HEK293 (cell line): ENCODE measurements around the gene ITGA11.

Source experiments
- CTCF ChIA-PET: fragments of 350-600 bp; formaldehyde crosslinking; extraction: SDS; loops from one replicate; lab custom pipeline; 2021; ENCODE audit warnings: antibody characterized with exemption; lab: Yijun Ruan, JAX
- POLR2A ChIA-PET: fragments of 300-600 bp; formaldehyde crosslinking; extraction: SDS; loops from one replicate; lab custom pipeline; 2020; ENCODE audit warnings: antibody characterized with exemption, inconsistent platforms; lab: Yijun Ruan, JAX
- H3K27ac ChIP-seq: fragments of 200-500 bp; sonication (Bioruptor generic); 2 replicates; pipeline ENCODE4 v1.5.1; 2014; ENCODE audit warnings: low read depth, low read length, control low read depth, inconsistent platforms; ENCODE audit errors: extremely low read depth
- H3K36me3 ChIP-seq, 2 experiments: fragments of 200-500 bp in 1 of 2; sonication (Bioruptor generic) in 1 of 2; 1 replicate in 1 of 2; 2 replicates in 1 of 2; pipeline ENCODE4 v1.5.1; 2014 to 2017; ENCODE audit warnings: inconsistent platforms in 2 of 2, low read length in 2 of 2; ENCODE audit not compliant: control insufficient read depth in 2 of 2, insufficient read depth in 1 of 2
- H3K4me1 ChIP-seq: fragments of 200-500 bp; sonication (Bioruptor generic); 2 replicates; pipeline ENCODE4 v1.5.1; 2014; ENCODE audit warnings: mild to moderate bottlenecking, low read length, inconsistent platforms; ENCODE audit not compliant: control insufficient read depth, insufficient read depth
- H3K4me3 ChIP-seq: 2 replicates; pipeline ENCODE4 v1.5.1; 2011; ENCODE audit warnings: low read depth, mild to moderate bottlenecking, control low read depth, low read length, moderate library complexity
- H3K9me3 ChIP-seq: fragments of 200-500 bp; sonication (Bioruptor generic); 2 replicates; pipeline ENCODE4 v1.5.1; 2014; ENCODE audit warnings: low read depth, low read length, inconsistent platforms; ENCODE audit not compliant: control insufficient read depth, insufficient read depth
- CTCF ChIP-seq: fragments of 450-650 bp; formaldehyde crosslinking; IDR thresholded peaks from 2 replicates; pipeline ENCODE4 v1.5.1; 2016; ENCODE audit warnings: missing biosample characterization, missing genetic modification characterization
- GFI1B ChIP-seq: fragments of 450-650 bp; formaldehyde crosslinking; IDR thresholded peaks from 2 replicates; pipeline ENCODE4 v1.5.1; 2016; ENCODE audit warnings: missing biosample characterization, missing genetic modification characterization
- GLI2 ChIP-seq: fragments of 450-650 bp; formaldehyde crosslinking; IDR thresholded peaks from 2 replicates; pipeline ENCODE4; 2017; ENCODE audit warnings: missing biosample characterization, missing genetic modification characterization, low read depth, borderline replicate concordance
- KLF16 ChIP-seq: fragments of 450-650 bp; formaldehyde crosslinking; IDR thresholded peaks from 2 replicates; pipeline ENCODE4 v1.5.1; 2017; ENCODE audit warnings: missing biosample characterization, missing genetic modification characterization
- OVOL3 ChIP-seq: fragments of 450-650 bp; formaldehyde crosslinking; IDR thresholded peaks from 2 replicates; pipeline ENCODE4 v1.5.1; 2016; ENCODE audit warnings: missing biosample characterization, missing genetic modification characterization
- SALL2 ChIP-seq: fragments of 450-650 bp; formaldehyde crosslinking; IDR thresholded peaks from 2 replicates; pipeline ENCODE4 v1.5.0; 2017; ENCODE audit warnings: missing biosample characterization, mild to moderate bottlenecking, missing genetic modification characterization, borderline replicate concordance
- SP7 ChIP-seq: fragments of 450-650 bp; formaldehyde crosslinking; IDR thresholded peaks from 2 replicates; pipeline ENCODE4 v1.5.1; 2016; ENCODE audit warnings: missing biosample characterization, missing genetic modification characterization
- TRIM28 ChIP-seq: IDR thresholded peaks from 2 replicates; pipeline ENCODE4 v1.6.1; 2011; ENCODE audit warnings: low read length, control low read depth, borderline replicate concordance
- ZBTB1 ChIP-seq: fragments of 450-650 bp; formaldehyde crosslinking; IDR thresholded peaks from 2 replicates; pipeline ENCODE4 v1.5.1; 2016; ENCODE audit warnings: missing biosample characterization, missing genetic modification characterization
- ZBTB21 ChIP-seq: fragments of 450-650 bp; formaldehyde crosslinking; IDR thresholded peaks from 2 replicates; pipeline ENCODE4 v1.5.1; 2017; ENCODE audit warnings: missing biosample characterization, missing genetic modification characterization
- ZNF132 ChIP-seq: fragments of 450-650 bp; formaldehyde crosslinking; IDR thresholded peaks from 2 replicates; pipeline ENCODE4 v1.5.1; 2017; ENCODE audit warnings: missing biosample characterization, missing genetic modification characterization, borderline replicate concordance
- ZNF362 ChIP-seq: fragments of 450-650 bp; formaldehyde crosslinking; IDR thresholded peaks from 2 replicates; pipeline ENCODE4 v1.5.1; 2016; ENCODE audit warnings: missing biosample characterization, missing genetic modification characterization
- ZNF394 ChIP-seq: fragments of 450-650 bp; formaldehyde crosslinking; IDR thresholded peaks from 2 replicates; pipeline ENCODE4 v1.5.1; 2016; ENCODE audit warnings: missing biosample characterization, missing genetic modification characterization, mild to moderate bottlenecking, moderate library complexity, borderline replicate concordance
- ZNF529 ChIP-seq: fragments of 450-650 bp; formaldehyde crosslinking; IDR thresholded peaks from 2 replicates; pipeline ENCODE4 v1.5.1; 2017; ENCODE audit warnings: missing genetic modification characterization, missing biosample characterization; ENCODE audit not compliant: insufficient replicate concordance
- ZNF555 ChIP-seq: fragments of 450-650 bp; formaldehyde crosslinking; conservative IDR thresholded peaks from 2 replicates; pipeline ENCODE4 v1.5.1; 2017; ENCODE audit warnings: missing biosample characterization, mild to moderate bottlenecking, missing genetic modification characterization, inconsistent platforms
- ZNF621 ChIP-seq: fragments of 450-650 bp; formaldehyde crosslinking; IDR thresholded peaks from 2 replicates; pipeline ENCODE4 v1.5.1; 2017; ENCODE audit warnings: missing biosample characterization, missing genetic modification characterization
- ZNF626 ChIP-seq: fragments of 450-650 bp; sonication (Bioruptor Pico); formaldehyde crosslinking; IDR thresholded peaks from 2 replicates; pipeline ENCODE4 v1.5.1; 2018; ENCODE audit warnings: missing biosample characterization, missing genetic modification characterization, inconsistent platforms
- ZNF658 ChIP-seq: fragments of 450-650 bp; formaldehyde crosslinking; IDR thresholded peaks from 2 replicates; pipeline ENCODE4; 2016; ENCODE audit warnings: missing biosample characterization, missing genetic modification characterization
- ZNF76 ChIP-seq: fragments of 450-650 bp; formaldehyde crosslinking; IDR thresholded peaks from 2 replicates; pipeline ENCODE4; 2016; ENCODE audit warnings: low read depth, missing biosample characterization, missing genetic modification characterization, borderline replicate concordance
- ZNF768 ChIP-seq: fragments of 450-650 bp; formaldehyde crosslinking; IDR thresholded peaks from 2 replicates; pipeline ENCODE4 v1.5.1; 2018; ENCODE audit warnings: missing biosample characterization, mild to moderate bottlenecking, missing genetic modification characterization
- ZSCAN4 ChIP-seq: fragments of 450-650 bp; formaldehyde crosslinking; IDR thresholded peaks from 2 replicates; pipeline ENCODE4 v1.5.1; 2017; ENCODE audit warnings: missing biosample characterization, missing genetic modification characterization
- TF ChIP-seq, protein P1 (sequence below): fragments of 450-650 bp; formaldehyde crosslinking; conservative IDR thresholded peaks from 2 replicates; pipeline ENCODE4 v1.5.1; 2016; ENCODE audit warnings: low read depth, missing biosample characterization, missing genetic modification characterization

ITGA11 gene

GRCh38 chr15:68340726-68341671 is 91.0 kb downstream of the ITGA11 start:
- no peaks in the 10 kb centered on the region for H3K9me3 ChIP-seq
- ChIA-PET POLR2A (no interaction called here), CTCF (interaction anchor here (0.8 kb wide), 1 partner anchor 88 kb away, joined by 6 read pairs; no protein-coding TSS in a partner anchor)
- TF ChIP-seq ZNF768 (peak; percentile 82), TRIM28 (peak; percentile 54; the same call in 1 of the 2 replicates), ZNF555 (no peak), GFI1B (tag by site-specific recombination) (no peak), KLF16 (tag by site-specific recombination) (no peak), GLI2 (tag by site-specific recombination) (no peak), SP7 (tag by site-specific recombination) (no peak)
- H3K4me3 ChIP-seq: no peak overlapping the region
- no peak overlapping the region for H3K27ac ChIP-seq
- H3K36me3 ChIP-seq: no peaks in the 10 kb centered on the region
- H3K4me1 ChIP-seq: no peaks in the 10 kb centered on the region

DNA sequence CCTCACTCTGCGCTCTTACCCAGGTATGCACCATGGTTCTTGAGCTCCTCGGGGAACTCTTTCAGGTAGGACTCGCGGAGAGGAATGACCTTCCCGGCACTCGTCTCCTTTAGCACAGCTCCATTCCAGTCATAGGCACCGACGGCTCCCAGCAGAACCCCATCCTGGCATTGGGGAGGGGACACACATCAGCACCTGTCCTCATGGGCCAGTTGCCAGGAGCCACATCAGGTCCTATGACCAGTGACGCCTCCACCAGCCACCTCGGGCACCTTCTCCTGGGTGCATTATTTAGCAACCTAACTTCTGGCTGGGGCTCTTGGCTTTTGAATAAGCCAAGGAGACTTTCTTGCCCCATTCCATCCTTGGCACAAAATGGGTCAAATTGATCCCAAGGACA is 92.5 kb downstream of the ITGA11 start:
- Histone ChIP-seq H3K4me1 (no peaks in the 10 kb centered on the region), H3K36me3 (no peaks in the 10 kb centered on the region), H3K9me3 (no peaks in the 10 kb centered on the region), H3K4me3 (no peak overlapping the region), H3K27ac (no peak overlapping the region)
- POLR2A ChIA-PET: no interaction called here
- TF ChIP-seq ZNF658 (tag by site-specific recombination): no peak
- no peak for TF ChIP-seq ZNF621 (tag by site-specific recombination)
- no peak for TF ChIP-seq OVOL3
- TF ChIP-seq ZNF529 (tag by site-specific recombination): no peak
- TF ChIP-seq ZNF76: no peak
- no peak for TF ChIP-seq ZNF362
- TF ChIP-seq ZNF394: no peak
- no peak for TF ChIP-seq CTCF
- no peak for TF ChIP-seq ZBTB1 (tag by site-specific recombination)
- TF ChIP-seq SALL2: no peak
- TF ChIP-seq ZNF626 (tag by site-specific recombination): no peak
- no peak for TF ChIP-seq ZSCAN4
- TF ChIP-seq ZNF132 (tag by site-specific recombination): no peak
- TF ChIP-seq, protein P1, sequence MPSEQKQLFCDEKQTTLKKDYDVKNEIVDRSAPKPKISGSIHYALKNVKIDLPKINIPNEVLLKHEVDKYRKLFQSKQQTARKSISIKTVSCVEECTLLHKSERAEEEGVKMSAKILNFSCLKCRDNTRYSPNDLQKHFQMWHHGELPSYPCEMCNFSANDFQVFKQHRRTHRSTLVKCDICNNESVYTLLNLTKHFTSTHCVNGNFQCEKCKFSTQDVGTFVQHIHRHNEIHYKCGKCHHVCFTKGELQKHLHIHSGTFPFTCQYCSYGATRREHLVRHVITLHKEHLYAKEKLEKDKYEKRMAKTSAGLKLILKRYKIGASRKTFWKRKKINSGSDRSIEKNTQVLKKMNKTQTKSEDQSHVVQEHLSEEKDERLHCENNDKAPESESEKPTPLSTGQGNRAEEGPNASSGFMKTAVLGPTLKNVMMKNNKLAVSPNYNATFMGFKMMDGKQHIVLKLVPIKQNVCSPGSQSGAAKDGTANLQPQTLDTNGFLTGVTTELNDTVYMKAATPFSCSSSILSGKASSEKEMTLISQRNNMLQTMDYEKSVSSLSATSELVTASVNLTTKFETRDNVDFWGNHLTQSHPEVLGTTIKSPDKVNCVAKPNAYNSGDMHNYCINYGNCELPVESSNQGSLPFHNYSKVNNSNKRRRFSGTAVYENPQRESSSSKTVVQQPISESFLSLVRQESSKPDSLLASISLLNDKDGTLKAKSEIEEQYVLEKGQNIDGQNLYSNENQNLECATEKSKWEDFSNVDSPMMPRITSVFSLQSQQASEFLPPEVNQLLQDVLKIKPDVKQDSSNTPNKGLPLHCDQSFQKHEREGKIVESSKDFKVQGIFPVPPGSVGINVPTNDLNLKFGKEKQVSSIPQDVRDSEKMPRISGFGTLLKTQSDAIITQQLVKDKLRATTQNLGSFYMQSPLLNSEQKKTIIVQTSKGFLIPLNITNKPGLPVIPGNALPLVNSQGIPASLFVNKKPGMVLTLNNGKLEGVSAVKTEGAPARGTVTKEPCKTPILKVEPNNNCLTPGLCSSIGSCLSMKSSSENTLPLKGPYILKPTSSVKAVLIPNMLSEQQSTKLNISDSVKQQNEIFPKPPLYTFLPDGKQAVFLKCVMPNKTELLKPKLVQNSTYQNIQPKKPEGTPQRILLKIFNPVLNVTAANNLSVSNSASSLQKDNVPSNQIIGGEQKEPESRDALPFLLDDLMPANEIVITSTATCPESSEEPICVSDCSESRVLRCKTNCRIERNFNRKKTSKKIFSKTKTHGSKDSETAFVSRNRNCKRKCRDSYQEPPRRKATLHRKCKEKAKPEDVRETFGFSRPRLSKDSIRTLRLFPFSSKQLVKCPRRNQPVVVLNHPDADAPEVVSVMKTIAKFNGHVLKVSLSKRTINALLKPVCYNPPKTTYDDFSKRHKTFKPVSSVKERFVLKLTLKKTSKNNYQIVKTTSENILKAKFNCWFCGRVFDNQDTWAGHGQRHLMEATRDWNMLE (tag by site-specific recombination): no peak
- TF ChIP-seq ZBTB21 (tag by site-specific recombination): no peak
- CTCF ChIA-PET: interaction anchor here (0.7 kb wide), 1 partner anchor 343 kb away, joined by 3 read pairs; no protein-coding TSS in a partner anchor
